WTC11 (cell line): ENCODE results near the gene IFI16. TPM values are rescaled to one million over a fixed set of nuclear protein-coding genes. Genes with fewer than 3 reads are reported as not detected.

Source experiments
- ATAC-seq: fragments of 200-7000 bp; cut with Tn5 transposase; 2 replicates; pipeline ENCODE4 v1.10.0; 2021; ENCODE audit warnings: mild to moderate bottlenecking, moderate library complexity
- CTCF ChIA-PET: fragments of 300-600 bp; sonication (Branson Sonifier 250); formaldehyde crosslinking; loops from one replicate; lab custom pipeline; 2021; ENCODE audit warnings: antibody characterized with exemption; lab: Charles Lee
- POLR2A ChIA-PET: fragments of 350-600 bp; sonication (Branson Sonifier 250); formaldehyde crosslinking; loops from one replicate; lab custom pipeline; 2021; ENCODE audit warnings: antibody characterized with exemption; lab: Charles Lee
- DNase-seq: peaks from one replicate; pipeline ENCODE4 v3.0.0; 2021; ENCODE audit warnings: low spot score
- H3K27ac Mint-ChIP-seq: 2 replicates; pipeline ENCODE4 v1.8.0; 2021; ENCODE audit warnings: mixed read lengths
- H3K27me3 Mint-ChIP-seq: 2 replicates; pipeline ENCODE4 v1.8.0; 2021; ENCODE audit warnings: low read depth, mild to moderate bottlenecking, moderate library complexity, mixed read lengths
- H3K36me3 Mint-ChIP-seq: 2 replicates; pipeline ENCODE4 v1.8.0; 2021; ENCODE audit warnings: mixed read lengths
- H3K4me1 Mint-ChIP-seq: 2 replicates; pipeline ENCODE4 v1.8.0; 2022; ENCODE audit warnings: mixed read lengths
- H3K4me3 Mint-ChIP-seq: 2 replicates; pipeline ENCODE4 v1.8.0; 2021; ENCODE audit warnings: mild to moderate bottlenecking, moderate library complexity, mixed read lengths
- H3K9me3 Mint-ChIP-seq: 2 replicates; pipeline ENCODE4 v1.8.0; 2021; ENCODE audit warnings: mixed read lengths
- AR ChIP-seq: fragments of 250-450 bp; sonication (Bioruptor Pico); IDR thresholded peaks from 2 replicates; pipeline ENCODE4 v1.9.0; 2021; ENCODE audit warnings: mild to moderate bottlenecking
- ARID4B ChIP-seq: sonication (generic); formaldehyde crosslinking; IDR thresholded peaks from 2 replicates; pipeline ENCODE4 v1.8.0; 2023; ENCODE audit warnings: missing genetic modification reagents, mild to moderate bottlenecking, borderline replicate concordance
- ATF3 ChIP-seq: sonication (generic); formaldehyde crosslinking; conservative IDR thresholded peaks from 2 replicates; pipeline ENCODE4 v1.8.1; 2022; ENCODE audit warnings: mild to moderate bottlenecking, missing genetic modification reagents
- CREB1 ChIP-seq: sonication (generic); formaldehyde crosslinking; IDR thresholded peaks from 2 replicates; pipeline ENCODE4 v1.8.0; 2023; ENCODE audit warnings: mild to moderate bottlenecking, missing genetic modification reagents
- E2F1 ChIP-seq: sonication (generic); formaldehyde crosslinking; IDR thresholded peaks from 2 replicates; pipeline ENCODE4 v1.8.0; 2022; ENCODE audit warnings: mild to moderate bottlenecking, missing genetic modification reagents
- ESRRA ChIP-seq: sonication (generic); formaldehyde crosslinking; IDR thresholded peaks from 2 replicates; pipeline ENCODE4 v1.8.1; 2022; ENCODE audit warnings: mild to moderate bottlenecking, missing genetic modification reagents, borderline replicate concordance
- FOXP1 ChIP-seq: sonication (generic); formaldehyde crosslinking; IDR thresholded peaks from 2 replicates; pipeline ENCODE4 v1.8.0; 2022; ENCODE audit warnings: missing genetic modification reagents, mild to moderate bottlenecking, moderate library complexity, borderline replicate concordance
- HMGA2 ChIP-seq: fragments of 250-450 bp; sonication (Bioruptor Pico); IDR thresholded peaks from 2 replicates; pipeline ENCODE4 v1.4.0; 2021; ENCODE audit warnings: mild to moderate bottlenecking, moderate library complexity
- IRF1 ChIP-seq: sonication (generic); formaldehyde crosslinking; IDR thresholded peaks from 2 replicates; pipeline ENCODE4 v1.8.0; 2023; ENCODE audit warnings: missing genetic modification reagents
- IRF2 ChIP-seq: sonication (generic); formaldehyde crosslinking; IDR thresholded peaks from 2 replicates; pipeline ENCODE4 v1.8.0; 2022; ENCODE audit warnings: low read depth, missing genetic modification reagents, borderline replicate concordance
- NFATC4 ChIP-seq: fragments of 250-450 bp; sonication (Bioruptor Pico); IDR thresholded peaks from 2 replicates; pipeline ENCODE4 v1.9.0; 2021; ENCODE audit warnings: mild to moderate bottlenecking
- PRRX2 ChIP-seq: fragments of 250-450 bp; sonication (Bioruptor Pico); IDR thresholded peaks from 2 replicates; pipeline ENCODE4 v1.8.0; 2021; ENCODE audit warnings: mild to moderate bottlenecking
- SMAD4 ChIP-seq: sonication (generic); formaldehyde crosslinking; IDR thresholded peaks from 2 replicates; pipeline ENCODE4 v1.8.0; 2022; ENCODE audit warnings: mild to moderate bottlenecking, missing genetic modification reagents
- STAT6 ChIP-seq: sonication (generic); formaldehyde crosslinking; conservative IDR thresholded peaks from 2 replicates; pipeline ENCODE4 v1.8.1; 2023; ENCODE audit warnings: mild to moderate bottlenecking, low read depth, missing genetic modification reagents, moderate library complexity
- TP53 ChIP-seq: sonication (generic); formaldehyde crosslinking; IDR thresholded peaks from 2 replicates; pipeline ENCODE4 v1.8.1; 2023; ENCODE audit warnings: mild to moderate bottlenecking, missing genetic modification reagents
- ZNF121 ChIP-seq: sonication (generic); formaldehyde crosslinking; IDR thresholded peaks from 2 replicates; pipeline ENCODE4 v1.8.0; 2023; ENCODE audit warnings: missing genetic modification reagents
- ZNF396 ChIP-seq: fragments of 250-450 bp; sonication (Bioruptor Pico); IDR thresholded peaks from 2 replicates; pipeline ENCODE4 v1.8.0; 2021; ENCODE audit warnings: mild to moderate bottlenecking, moderate library complexity, borderline replicate concordance
- ZNF423 ChIP-seq: fragments of 250-450 bp; sonication (Bioruptor Pico); IDR thresholded peaks from 2 replicates; pipeline ENCODE4 v2.1.2; 2022; ENCODE audit warnings: mild to moderate bottlenecking, moderate library complexity
- ZNF425 ChIP-seq: fragments of 250-450 bp; sonication (Bioruptor Pico); conservative IDR thresholded peaks from 2 replicates; pipeline ENCODE4 v1.9.0; 2021; ENCODE audit warnings: mild to moderate bottlenecking
- ZNF512 ChIP-seq: sonication (generic); formaldehyde crosslinking; IDR thresholded peaks from 2 replicates; pipeline ENCODE4 v1.8.1; 2022; ENCODE audit warnings: missing genetic modification reagents, borderline replicate concordance
- total RNA-seq: library from RNA; stranded (reverse); gene quantifications from 3 replicates; pipeline ENCODE4 v1.2.3, GENCODE V29; 2021

IFI16 gene
- total RNA-seq, 1 experiment from 2014 or later = 3.2 TPM

GRCh38 chr1:158972841-158973240 lies 36.9 kb upstream of the IFI16 start:
- peaks cover 15% of the 10 kb centered on the region for H3K4me1 Mint-ChIP-seq
- H3K36me3 Mint-ChIP-seq = no peaks in the 10 kb centered on the region
- CTCF ChIA-PET = no interaction called here
- H3K27ac Mint-ChIP-seq = no peak overlapping the region
- H3K27me3 Mint-ChIP-seq = no peaks in the 10 kb centered on the region; the same call in 1 of the 2 replicates
- TF ChIP-seq TP53 (CRISPR knock-in tag) (no peak), ZNF425 (no peak), FOXP1 (CRISPR knock-in tag) (no peak), HMGA2 (CRISPR knock-in tag) (no peak), NFATC4 (no peak), ESRRA (CRISPR knock-in tag) (no peak), ZNF121 (CRISPR knock-in tag) (no peak), ATF3 (CRISPR knock-in tag) (no peak), PRRX2 (CRISPR knock-in tag) (no peak), E2F1 (CRISPR knock-in tag) (no peak), ZNF512 (CRISPR knock-in tag) (no peak), ARID4B (no peak), IRF1 (CRISPR knock-in tag) (no peak), SMAD4 (CRISPR knock-in tag) (no peak), IRF2 (CRISPR knock-in tag) (no peak)
- DNase-seq = no peak
- POLR2A ChIA-PET = no interaction called here
- peaks cover 3% of the 10 kb centered on the region; the same call in 1 of the 2 replicates for H3K9me3 Mint-ChIP-seq
- peak; percentile 56 for ATAC-seq
- H3K4me3 Mint-ChIP-seq = no peak overlapping the region

GRCh38 chr1:158976219-158976618 lies 33.5 kb upstream of the IFI16 start:
- Mint-ChIP-seq H3K27me3 (no peaks in the 10 kb centered on the region; the same call in 1 of the 2 replicates), H3K9me3 (peaks cover 21% of the 10 kb centered on the region), H3K27ac (no peak overlapping the region)
- CTCF ChIA-PET = no interaction called here
- DNase-seq = no peak
- peak; percentile 46 for ATAC-seq
- TF ChIP-seq STAT6 (CRISPR knock-in tag) = no peak
- no peak for TF ChIP-seq AR (CRISPR knock-in tag)
- no peak for TF ChIP-seq ZNF423 (CRISPR knock-in tag)
- TF ChIP-seq CREB1 (CRISPR knock-in tag) = no peak
- TF ChIP-seq ZNF396 (CRISPR knock-in tag) = no peak
- TF ChIP-seq, all 79 proteins: peak for 0
- POLR2A ChIA-PET = no interaction called here
- H3K36me3 Mint-ChIP-seq = peaks cover 5% of the 10 kb centered on the region
- H3K4me3 Mint-ChIP-seq = no peak overlapping the region
- peaks cover 19% of the 10 kb centered on the region for H3K4me1 Mint-ChIP-seq
